Measurements from ENCODE around the gene TXNDC15. TPM values are rescaled to one million over a fixed set of nuclear protein-coding genes. Genes with fewer than 3 reads are reported as not detected.
"Not testable (repeated sequence)": the region's sequence is repeated elsewhere in the genome, so short reads cannot be mapped to it uniquely, and the experiment has no call there.

The TXNDC15 gene
- total and polyA plus RNA-seq, 4 donors = 86.8 to 120 (median 104) TPM

GRCh38 chr5:134844252-134844651 lies 29.9 kb upstream of the TXNDC15 start:
- Histone ChIP-seq H3K9me3 (ENCODE audit: control insufficient read depth, insufficient read depth, low read length) (no peaks in the 10 kb centered on the region), H3K27ac (ENCODE audit: low read depth, low read length) (no peak overlapping the region), H3K4me3 (ENCODE audit: low read depth, low read length) (no peak overlapping the region), H3K4me1 (ENCODE audit: control insufficient read depth, insufficient read depth, low read length) (peaks cover 10% of the 10 kb centered on the region), H3K36me3 (ENCODE audit: control insufficient read depth, insufficient read depth, low read length) (peaks cover 28% of the 10 kb centered on the region), H3K27me3 (ENCODE audit: control insufficient read depth, insufficient read depth, low read length) (no peaks in the 10 kb centered on the region)
- WGBS (ENCODE audit: insufficient coverage) = no CpG with 5 or more reads among the region's 1 CpG
- DNase-seq (ENCODE audit: low read depth in 4 of 6, low spot score in 6 of 6) = no peak

GRCh38 chr5:134845335-134845851 lies 28.8 kb upstream of the TXNDC15 start:
- no peaks in the 10 kb centered on the region for H3K9me3 ChIP-seq (ENCODE audit: control insufficient read depth, insufficient read depth, low read length)
- peak overlapping the region; percentile 93 for H3K27ac ChIP-seq (ENCODE audit: low read depth, low read length)
- peaks cover 10% of the 10 kb centered on the region for H3K4me1 ChIP-seq (ENCODE audit: control insufficient read depth, insufficient read depth, low read length)
- peak overlapping the region; percentile 90 for H3K4me3 ChIP-seq (ENCODE audit: low read depth, low read length)
- H3K36me3 ChIP-seq (ENCODE audit: control insufficient read depth, insufficient read depth, low read length) = peaks cover 30% of the 10 kb centered on the region
- DNase-seq (ENCODE audit: low read depth in 4 of 6, low spot score in 6 of 6) = no peak
- no peaks in the 10 kb centered on the region for H3K27me3 ChIP-seq (ENCODE audit: control insufficient read depth, insufficient read depth, low read length)
- WGBS (ENCODE audit: insufficient coverage) = 0% methylated on average over 7 of the region's 12 CpGs

GRCh38 chr5:134845852-134846640 lies 28.1 kb upstream of the TXNDC15 start, which contains the start of gene C5orf24:
Gene C5orf24 (plus strand): TSS chr5:134845968. CDS start chr5:134854901, 8,933 bp downstream.
- H3K4me1 ChIP-seq (ENCODE audit: control insufficient read depth, insufficient read depth, low read length) = peaks cover 10% of the 10 kb centered on the region
- peak; percentile 90 to 98 (median 95) for DNase-seq (ENCODE audit: low read depth in 4 of 6, low spot score in 6 of 6)
- no peaks in the 10 kb centered on the region for H3K27me3 ChIP-seq (ENCODE audit: control insufficient read depth, insufficient read depth, low read length)
- 0% methylated on average over 80 of the region's 84 CpGs for WGBS (ENCODE audit: insufficient coverage)
- peaks cover 29% of the 10 kb centered on the region for H3K36me3 ChIP-seq (ENCODE audit: control insufficient read depth, insufficient read depth, low read length)
- no peaks in the 10 kb centered on the region for H3K9me3 ChIP-seq (ENCODE audit: control insufficient read depth, insufficient read depth, low read length)
- peak within 1 kb of the TSS; percentile 93 for H3K27ac ChIP-seq (ENCODE audit: low read depth, low read length)
- H3K4me3 ChIP-seq (ENCODE audit: low read depth, low read length) = peak within 1 kb of the TSS; percentile 90

GRCh38 chr5:134846641-134846960 lies 27.6 kb upstream of the TXNDC15 start:
- peaks cover 29% of the 10 kb centered on the region for H3K36me3 ChIP-seq (ENCODE audit: control insufficient read depth, insufficient read depth, low read length)
- H3K27me3 ChIP-seq (ENCODE audit: control insufficient read depth, insufficient read depth, low read length) = no peaks in the 10 kb centered on the region
- H3K9me3 ChIP-seq (ENCODE audit: control insufficient read depth, insufficient read depth, low read length) = no peaks in the 10 kb centered on the region
- H3K4me3 ChIP-seq (ENCODE audit: low read depth, low read length) = peak overlapping the region; percentile 90
- peaks cover 10% of the 10 kb centered on the region for H3K4me1 ChIP-seq (ENCODE audit: control insufficient read depth, insufficient read depth, low read length)
- peak overlapping the region; percentile 93 for H3K27ac ChIP-seq (ENCODE audit: low read depth, low read length)
- 0% methylated on average over 3 of the region's 11 CpGs for WGBS (ENCODE audit: insufficient coverage)
- no peak for DNase-seq (ENCODE audit: low read depth in 4 of 6, low spot score in 6 of 6)

- H3K4me1 ChIP-seq (ENCODE audit: control insufficient read depth, insufficient read depth, low read length) = peaks cover 10% of the 10 kb centered on the region
- H3K27me3 ChIP-seq (ENCODE audit: control insufficient read depth, insufficient read depth, low read length) = not testable (repeated sequence)
Measured at GRCh38 chr5:134849434-134849933, 24.7 kb upstream of the TXNDC15 start.

DNA sequence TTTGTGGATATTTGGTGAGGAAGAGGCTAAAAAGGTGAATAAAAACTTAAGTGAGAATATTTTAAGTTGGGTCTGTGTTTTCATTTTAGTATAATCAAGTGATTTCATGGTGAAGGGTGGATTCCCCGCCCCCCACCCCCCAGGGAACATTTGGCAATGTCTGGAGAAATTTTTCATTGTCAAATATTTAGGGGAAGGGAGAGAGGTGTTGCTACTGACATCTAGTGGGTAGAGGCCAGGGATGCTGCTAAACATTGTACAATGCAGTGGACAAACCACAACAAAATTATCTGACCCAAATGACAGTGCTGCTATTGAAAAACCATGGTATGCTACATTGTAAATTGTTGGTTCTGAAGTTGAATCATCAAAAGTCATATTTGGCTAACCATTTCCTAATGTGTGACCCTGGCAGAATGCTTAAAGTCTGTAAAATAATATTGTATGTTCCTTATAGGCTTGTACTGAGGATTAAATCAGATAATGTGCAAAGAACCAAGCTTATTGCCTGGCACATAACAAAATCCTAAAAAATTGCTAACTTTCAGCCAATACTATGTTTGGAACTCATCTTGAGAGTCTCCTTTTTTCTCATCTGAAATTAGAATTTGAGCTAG lies 22.8 kb upstream of the TXNDC15 start:
- peaks cover 43% of the 10 kb centered on the region for H3K36me3 ChIP-seq (ENCODE audit: control insufficient read depth, insufficient read depth, low read length)
- peak in 2 of 6 donors; percentile 25 to 63 for DNase-seq (ENCODE audit: low read depth in 4 of 6, low spot score in 6 of 6)
- H3K4me1 ChIP-seq (ENCODE audit: control insufficient read depth, insufficient read depth, low read length) = peaks cover 10% of the 10 kb centered on the region
- no peak overlapping the region for H3K27ac ChIP-seq (ENCODE audit: low read depth, low read length)
- no peaks in the 10 kb centered on the region for H3K27me3 ChIP-seq (ENCODE audit: control insufficient read depth, insufficient read depth, low read length)
- no peak overlapping the region for H3K4me3 ChIP-seq (ENCODE audit: low read depth, low read length)
- WGBS (ENCODE audit: insufficient coverage) = no CpG with 5 or more reads among the region's 1 CpG
- no peaks in the 10 kb centered on the region for H3K9me3 ChIP-seq (ENCODE audit: control insufficient read depth, insufficient read depth, low read length)

More at GRCh38 chr5:134849434-134849933, 24.7 kb upstream of the TXNDC15 start:
- H3K9me3 ChIP-seq (ENCODE audit: control insufficient read depth, insufficient read depth, low read length); H3K27ac ChIP-seq (ENCODE audit: low read depth, low read length); DNase-seq (ENCODE audit: low read depth in 4 of 6, low spot score in 6 of 6); H3K4me3 ChIP-seq (ENCODE audit: low read depth, low read length): not testable (repeated sequence)
- WGBS (ENCODE audit: insufficient coverage) = 92% methylated on average over 2 of the region's 7 CpGs
- H3K36me3 ChIP-seq (ENCODE audit: control insufficient read depth, insufficient read depth, low read length) = peaks cover 34% of the 10 kb centered on the region

- DNase-seq (ENCODE audit: low read depth in 4 of 6, low spot score in 6 of 6); H3K27ac ChIP-seq (ENCODE audit: low read depth, low read length); H3K9me3 ChIP-seq (ENCODE audit: control insufficient read depth, insufficient read depth, low read length); H3K4me1 ChIP-seq (ENCODE audit: control insufficient read depth, insufficient read depth, low read length); H3K4me3 ChIP-seq (ENCODE audit: low read depth, low read length); H3K27me3 ChIP-seq (ENCODE audit: control insufficient read depth, insufficient read depth, low read length): not testable (repeated sequence)
- no CpG with 5 or more reads among the region's 7 CpGs for WGBS (ENCODE audit: insufficient coverage)
- H3K36me3 ChIP-seq (ENCODE audit: control insufficient read depth, insufficient read depth, low read length) = peaks cover 26% of the 10 kb centered on the region
Measured at GRCh38 chr5:134856465-134856864, 17.7 kb upstream of the TXNDC15 start.

- no peaks in the 10 kb centered on the region for H3K27me3 ChIP-seq (ENCODE audit: control insufficient read depth, insufficient read depth, low read length)
- DNase-seq (ENCODE audit: low read depth in 4 of 6, low spot score in 6 of 6) = no peak
- H3K9me3 ChIP-seq (ENCODE audit: control insufficient read depth, insufficient read depth, low read length) = no peaks in the 10 kb centered on the region
- H3K4me3 ChIP-seq (ENCODE audit: low read depth, low read length) = no peak overlapping the region
- no peak overlapping the region for H3K27ac ChIP-seq (ENCODE audit: low read depth, low read length)
- no peaks in the 10 kb centered on the region for H3K4me1 ChIP-seq (ENCODE audit: control insufficient read depth, insufficient read depth, low read length)
- no CpG with 5 or more reads among the region's 3 CpGs for WGBS (ENCODE audit: insufficient coverage)
- peaks cover 30% of the 10 kb centered on the region for H3K36me3 ChIP-seq (ENCODE audit: control insufficient read depth, insufficient read depth, low read length)
Measured at GRCh38 chr5:134857401-134857800, 16.8 kb upstream of the TXNDC15 start.

- Histone ChIP-seq H3K27ac (ENCODE audit: low read depth, low read length) (no peak overlapping the region), H3K4me3 (ENCODE audit: low read depth, low read length) (no peak overlapping the region), H3K9me3 (ENCODE audit: control insufficient read depth, insufficient read depth, low read length) (no peaks in the 10 kb centered on the region), H3K36me3 (ENCODE audit: control insufficient read depth, insufficient read depth, low read length) (peaks cover 15% of the 10 kb centered on the region), H3K4me1 (ENCODE audit: control insufficient read depth, insufficient read depth, low read length) (no peaks in the 10 kb centered on the region), H3K27me3 (ENCODE audit: control insufficient read depth, insufficient read depth, low read length) (no peaks in the 10 kb centered on the region)
- WGBS (ENCODE audit: insufficient coverage) = 100% methylated on average over 1 of the region's 2 CpGs
- DNase-seq (ENCODE audit: low read depth in 4 of 6, low spot score in 6 of 6) = no peak
Measured at GRCh38 chr5:134864707-134865106, 9.5 kb upstream of the TXNDC15 start.
